Stimulated activated CD8-positive, alpha-beta memory T cell treated with anti-CD3 and anti-CD28 coated beads, Interleukin-15, amount 100 ng/mL, for 24 hours (primary cell): ENCODE results near the gene PYY.
"Not testable (repeated sequence)": the region's sequence is repeated elsewhere in the genome, so short reads cannot be mapped to it uniquely, and the experiment has no call there.

Experiments
- DNase-seq: peaks from one replicate; pipeline ENCODE4 v3.0.0-alpha.2; 2020; ENCODE audit warnings: low read depth

The PYY gene

GRCh38 chr17:43953746-43954145 lies at the start of gene PYY:
PYY (minus strand) TSS chr17:43953940; CDS start chr17:43953483, 457 bp downstream.
- no peak for DNase-seq

DNA sequence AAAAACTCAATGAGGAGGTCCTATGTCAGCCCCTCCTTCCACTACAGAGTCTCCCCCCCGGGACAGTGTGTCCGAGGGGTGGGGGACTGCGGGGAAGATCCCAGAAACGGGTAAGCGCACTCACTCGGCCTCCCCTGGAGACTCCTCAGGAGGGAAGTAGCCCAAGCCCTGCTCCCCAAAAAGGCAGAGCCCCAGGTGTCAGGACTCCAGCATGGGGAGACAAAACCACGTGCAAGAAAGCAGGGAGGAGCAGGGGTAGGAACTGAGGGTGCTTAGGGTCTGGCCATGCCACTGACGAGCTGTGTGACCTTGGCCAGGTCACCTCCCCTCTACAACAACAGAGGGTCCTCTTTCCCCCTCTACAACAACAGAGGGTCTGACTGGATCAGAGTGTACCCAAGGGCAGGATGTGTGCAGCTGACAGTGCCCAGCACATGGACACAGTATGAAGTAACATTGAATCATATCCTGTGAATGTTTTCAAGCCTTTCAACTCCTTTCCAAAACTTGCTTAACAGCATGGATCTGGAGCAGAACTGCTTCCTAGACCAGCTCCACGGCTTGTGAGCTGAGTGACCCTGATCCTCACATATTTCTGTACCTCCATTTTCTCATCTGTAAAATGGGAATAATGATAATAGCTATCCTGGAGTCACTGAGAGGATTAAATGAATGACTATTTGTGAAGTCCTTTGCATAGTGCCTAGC lies 48.6 kb upstream of the PYY start:
- no peak for DNase-seq

DNA sequence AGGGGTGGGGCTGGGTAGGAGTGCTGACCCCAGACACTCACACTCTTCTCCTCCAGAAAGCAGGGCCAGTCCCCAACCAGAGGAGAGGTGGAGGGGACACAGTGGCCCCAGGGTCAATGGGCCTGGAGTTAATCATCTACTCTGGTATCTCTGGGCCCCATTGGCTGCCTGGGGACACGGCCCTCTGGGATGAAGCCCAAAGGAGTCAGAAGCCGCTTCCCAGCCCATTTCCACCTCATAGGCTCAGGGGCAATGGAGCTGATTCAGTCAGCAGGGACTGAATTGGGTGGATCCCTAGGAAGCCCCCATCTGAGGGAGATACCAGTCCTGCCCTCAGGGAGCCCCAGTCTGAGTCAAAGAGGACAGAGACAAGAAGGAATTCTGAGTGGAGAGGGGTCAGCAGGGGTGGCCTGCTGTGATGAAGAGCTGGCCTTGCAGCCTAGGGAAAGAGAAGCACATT lies 47.8 kb upstream of the PYY start:
- DNase-seq: no peak

GRCh38 chr17:44000871-44001460 lies 47.2 kb upstream of the PYY start:
- no peak for DNase-seq

GRCh38 chr17:44000141-44000860 lies 46.6 kb upstream of the PYY start:
- DNase-seq: no peak

GRCh38 chr17:43999024-43999423 lies 45.3 kb upstream of the PYY start:
- no peak for DNase-seq

DNA sequence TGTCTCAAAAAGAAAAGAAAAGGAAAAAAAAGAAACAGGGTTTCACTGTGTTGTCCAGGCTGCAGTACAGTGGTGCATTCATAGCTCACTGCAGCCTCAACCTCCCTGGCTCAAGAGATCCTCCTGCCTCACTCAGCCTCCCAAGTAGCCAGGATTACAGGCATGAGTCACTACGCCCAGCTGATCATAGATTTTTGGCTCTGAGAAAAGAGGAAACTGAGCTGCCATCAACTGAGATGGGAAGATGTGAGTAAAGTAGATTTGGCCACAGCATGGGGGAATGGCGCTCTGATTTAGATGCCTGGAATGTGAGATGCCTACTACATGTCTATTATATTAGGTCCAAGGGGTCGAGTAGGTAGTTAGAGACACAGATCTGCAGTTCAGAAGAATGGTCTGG lies 44.8 kb upstream of the PYY start:
- no peak for DNase-seq

GRCh38 chr17:43997180-43997579 lies 43.4 kb upstream of the PYY start:
- DNase-seq: not testable (repeated sequence)

- DNase-seq: no peak
These were observed 41.4 kb upstream of the PYY start for GRCh38 chr17:43995150-43995471.

DNA sequence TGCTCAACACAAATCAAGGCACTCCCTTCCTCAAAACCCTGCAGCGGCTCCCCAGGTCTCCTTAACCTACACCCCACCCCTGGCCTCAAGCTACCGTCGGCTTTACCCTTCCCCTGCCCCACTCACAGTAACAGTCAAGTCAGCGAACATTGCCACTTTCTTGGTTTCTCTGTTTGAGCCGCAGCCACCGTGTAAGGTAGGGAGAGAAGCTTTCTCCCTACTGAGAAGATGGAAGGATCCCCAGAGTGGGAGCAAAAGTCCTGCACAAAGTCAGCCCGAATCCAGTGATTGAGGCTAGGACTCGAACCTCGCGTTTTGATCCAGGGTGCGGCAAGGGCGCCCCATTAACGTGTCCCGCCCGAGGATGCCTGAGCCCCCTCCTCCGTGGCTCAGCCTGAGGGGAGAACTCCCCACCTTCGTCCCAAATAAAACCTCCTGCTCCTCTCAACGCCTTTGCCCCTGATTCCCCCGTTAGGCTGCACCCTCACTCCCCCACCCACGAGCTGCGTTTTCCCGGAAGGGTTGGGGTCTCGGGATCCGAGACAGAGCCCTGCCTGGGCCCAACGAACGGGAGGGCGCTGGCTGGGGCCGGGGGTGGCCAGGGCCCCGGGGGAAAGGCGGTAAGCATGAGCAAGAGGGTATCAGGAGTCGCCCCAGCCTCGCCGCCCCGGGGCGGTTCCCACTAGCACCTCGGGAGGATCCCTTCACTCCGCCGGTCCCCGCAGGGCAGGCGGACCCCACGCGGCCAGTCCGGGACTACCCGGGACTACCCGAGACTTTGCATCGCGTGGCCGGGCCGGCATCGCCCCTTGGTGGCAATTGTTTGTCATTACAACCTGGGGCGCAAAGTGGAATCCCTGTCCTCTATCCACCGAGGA lies 40.8 kb upstream of the PYY start:
- DNase-seq: no peak

DNA sequence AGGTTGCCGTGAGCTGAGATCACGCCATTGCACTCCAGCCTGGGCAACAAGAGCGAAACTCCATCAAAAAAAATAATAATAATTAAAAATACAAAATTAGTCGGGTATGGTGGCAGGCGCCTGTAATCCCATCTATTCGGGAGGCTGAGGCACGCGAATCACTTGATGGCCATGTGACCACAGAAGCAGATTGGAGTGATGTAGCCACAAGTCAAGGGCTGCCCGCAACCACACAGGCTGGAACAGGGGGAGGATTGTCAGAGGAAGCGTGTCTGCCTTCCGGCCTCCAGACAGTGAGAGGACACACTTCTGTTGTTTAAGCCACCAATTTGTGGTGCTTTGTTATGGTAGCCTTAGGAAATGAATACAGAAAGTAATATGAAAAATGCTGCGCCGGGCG lies 38.9 kb upstream of the PYY start:
- no peak for DNase-seq

DNA sequence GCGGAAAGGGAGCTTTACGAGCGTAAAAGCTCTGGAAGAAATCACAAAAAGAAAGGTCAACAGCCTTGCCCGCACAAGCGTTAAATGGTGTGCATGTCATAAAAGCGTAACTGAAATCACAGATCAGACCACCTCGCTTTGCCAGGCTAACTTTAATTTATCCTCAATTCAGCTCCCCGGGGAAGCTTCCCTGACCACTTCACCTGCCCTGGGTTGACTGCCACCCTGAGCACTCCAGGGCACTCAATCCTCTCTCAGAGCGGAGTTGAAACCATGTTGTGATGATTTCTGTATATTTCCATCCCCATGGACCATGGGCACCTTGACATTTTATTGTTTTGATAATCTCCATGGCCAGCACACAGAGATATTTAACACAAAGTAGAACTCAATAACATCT lies 34.6 kb upstream of the PYY start:
- DNase-seq: no peak

- DNase-seq: no peak
These were observed 33.6 kb upstream of the PYY start for GRCh38 chr17:43987131-43988021.

- no peak for DNase-seq
These were observed 32.7 kb upstream of the PYY start for GRCh38 chr17:43986225-43986981.

DNA sequence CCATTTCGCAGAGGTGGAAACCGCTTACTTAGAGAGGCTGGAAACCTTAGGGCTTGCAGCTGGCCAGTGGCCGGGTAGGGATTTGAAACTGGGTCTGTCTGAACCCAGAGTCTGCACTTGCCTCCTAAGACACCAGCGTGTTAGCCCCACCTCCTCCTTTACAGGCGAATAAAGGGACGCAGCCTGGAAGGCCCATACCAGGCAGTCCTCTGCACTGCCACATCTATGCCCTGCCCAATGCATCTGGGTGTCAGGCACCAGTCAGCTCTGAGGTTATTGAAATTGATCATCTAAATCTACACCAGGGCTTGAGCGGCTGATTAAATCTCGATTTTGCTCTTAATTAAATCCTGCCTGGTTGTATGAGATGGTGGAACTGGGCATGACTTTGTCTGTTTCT lies 30.8 kb upstream of the PYY start:
- DNase-seq: no peak

- DNase-seq: no peak
These were observed 30.0 kb upstream of the PYY start for GRCh38 chr17:43983515-43984411.

DNA sequence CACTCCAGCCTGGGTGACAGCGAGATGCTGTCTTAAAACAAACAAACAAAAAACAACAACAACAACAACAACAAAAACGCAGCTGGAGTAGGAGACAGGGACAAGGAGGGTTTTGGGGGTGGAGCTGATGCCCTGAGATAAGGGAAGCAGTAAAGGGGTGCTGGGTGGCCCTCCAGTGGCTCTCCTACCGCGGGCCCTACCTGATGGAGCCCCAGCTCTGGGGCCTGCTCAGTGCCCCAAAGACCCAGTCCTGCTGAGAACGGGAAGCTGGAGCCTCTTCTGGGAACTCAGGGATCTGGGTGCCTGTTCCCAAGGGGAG lies 29.4 kb upstream of the PYY start:
- DNase-seq: no peak

DNA sequence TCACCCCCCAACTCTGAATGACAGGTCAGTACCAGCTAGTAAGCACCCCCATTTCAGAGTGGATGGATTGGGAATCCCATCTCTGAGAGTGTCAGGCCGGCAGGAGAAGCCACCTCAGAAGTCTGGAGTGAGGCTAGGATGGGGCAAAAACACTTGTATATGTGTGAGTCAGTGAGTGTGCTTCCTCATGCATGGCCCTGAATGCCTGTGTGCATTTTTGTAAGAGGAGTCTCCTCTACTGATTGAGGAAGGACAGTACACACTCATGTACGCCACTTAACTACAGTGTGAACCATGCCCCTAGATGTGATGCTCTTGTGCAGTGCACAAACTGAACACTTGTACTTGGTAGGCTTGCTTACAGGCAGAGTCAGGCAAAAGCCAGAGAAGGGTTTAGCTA lies 28.4 kb upstream of the PYY start:
- no peak for DNase-seq

DNA sequence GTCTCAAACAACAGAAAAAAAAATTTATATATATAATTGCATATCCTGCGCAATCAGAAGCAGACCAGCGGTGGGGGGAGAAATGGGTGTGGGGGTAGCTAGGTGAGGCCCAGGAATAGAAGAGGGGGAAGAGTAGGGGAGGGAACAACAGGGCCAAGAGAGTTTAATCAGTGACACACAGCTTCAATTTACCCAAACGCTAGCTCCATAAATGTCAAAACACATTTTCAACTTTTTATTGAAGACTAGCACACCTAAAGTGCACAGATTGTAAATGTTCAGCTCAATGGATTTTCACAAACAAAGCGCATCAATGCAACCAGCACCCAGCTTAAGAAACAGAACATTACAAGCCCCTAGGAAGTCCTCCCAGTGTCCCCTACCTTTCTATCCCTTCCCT lies 25.9 kb upstream of the PYY start:
- DNase-seq: no peak

DNA sequence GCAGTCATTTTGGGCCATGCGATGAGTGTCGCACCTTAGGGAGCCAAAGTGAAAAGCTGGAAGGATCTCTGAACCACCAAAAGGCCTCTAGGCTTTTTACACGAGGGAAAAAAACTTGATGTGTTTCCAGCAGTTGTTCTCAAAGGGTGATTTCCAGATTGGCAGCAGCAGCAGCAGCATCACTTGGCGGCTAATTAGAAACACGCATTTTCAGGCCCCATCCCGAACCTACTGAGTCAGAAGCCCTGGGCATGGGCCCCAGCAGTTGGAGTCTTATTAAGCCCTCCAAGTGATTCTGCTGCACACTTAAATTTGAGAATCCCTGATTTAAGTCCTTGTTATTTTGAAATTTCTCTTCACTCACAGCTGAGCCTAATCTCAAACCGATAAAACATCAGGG lies 25.3 kb upstream of the PYY start:
- DNase-seq: no peak
